ENCODE results near the gene PIGV.

- TF ChIP-seq EZH2 (IDR thresholded peaks at IDR 0.05; ENCODE audit: low read length) (no peak), CTCF (optimal IDR thresholded peaks at IDR 0.05 in 1 of 3, IDR thresholded peaks at IDR 0.05 in 1 of 3, conservative IDR thresholded peaks at IDR 0.05 in 1 of 3; ENCODE audit: extremely low read depth in 1 of 3, insufficient read depth in 2 of 3, low read length in 3 of 3) (peak in 2 of 3 experiments; percentile 19 to 21)
Measured at GRCh38 chr1:26761217-26761616, 26.5 kb upstream of the PIGV start.
